HG03095 (cell line): ENCODE results near the gene SLC35F3.
"Not testable (repeated sequence)": the region's sequence is repeated elsewhere in the genome, so short reads cannot be mapped to it uniquely, and the experiment has no call there.

Experiments
- ATAC-seq: cut with Tn5 transposase; IDR thresholded peaks from one replicate; pipeline ENCODE4 v1.9.1; 2021; ENCODE audit warnings: moderate library complexity; ENCODE audit not compliant: unreplicated experiment

Gene SLC35F3

GRCh38 chr1:234176000-234176399 lies 271.5 kb downstream of the SLC35F3 start:
- no peak for ATAC-seq

GRCh38 chr1:234176847-234177246 lies 272.4 kb downstream of the SLC35F3 start:
- not testable (repeated sequence) for ATAC-seq

- no peak for ATAC-seq
Observed at GRCh38 chr1:234185438-234185837, 281.0 kb downstream of the SLC35F3 start.

GRCh38 chr1:234186037-234186688 lies 281.7 kb downstream of the SLC35F3 start:
- ATAC-seq = no peak

GRCh38 chr1:234188454-234188792 lies 283.9 kb downstream of the SLC35F3 start:
- ATAC-seq = no peak

GRCh38 chr1:234197839-234198238 lies 293.4 kb downstream of the SLC35F3 start:
- ATAC-seq = no peak

GRCh38 chr1:234199476-234200127 lies 295.1 kb downstream of the SLC35F3 start:
- no peak for ATAC-seq

DNA sequence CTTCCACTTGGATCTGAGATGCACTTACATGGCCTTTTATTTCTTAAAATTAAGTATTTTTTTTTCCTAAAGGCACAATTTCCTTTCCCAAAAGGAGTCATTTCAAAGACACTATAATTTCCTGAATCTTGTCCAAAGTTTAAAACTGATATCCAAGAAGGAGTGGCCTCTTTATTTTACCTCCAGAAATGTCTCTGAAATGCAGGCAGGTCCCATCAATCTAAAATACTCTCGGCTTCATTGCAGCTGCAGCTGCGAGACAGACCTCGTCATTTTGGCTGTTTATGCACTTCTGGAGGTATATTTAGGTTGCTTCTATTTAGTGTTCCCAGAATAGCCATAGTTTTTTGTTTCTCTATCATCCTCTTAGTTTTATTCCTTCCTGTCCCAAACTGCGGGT lies 296.1 kb downstream of the SLC35F3 start:
- ATAC-seq = no peak

GRCh38 chr1:234201600-234201999 lies 297.1 kb downstream of the SLC35F3 start:
- no peak for ATAC-seq

GRCh38 chr1:234205966-234206365 lies 301.5 kb downstream of the SLC35F3 start:
- no peak for ATAC-seq

DNA sequence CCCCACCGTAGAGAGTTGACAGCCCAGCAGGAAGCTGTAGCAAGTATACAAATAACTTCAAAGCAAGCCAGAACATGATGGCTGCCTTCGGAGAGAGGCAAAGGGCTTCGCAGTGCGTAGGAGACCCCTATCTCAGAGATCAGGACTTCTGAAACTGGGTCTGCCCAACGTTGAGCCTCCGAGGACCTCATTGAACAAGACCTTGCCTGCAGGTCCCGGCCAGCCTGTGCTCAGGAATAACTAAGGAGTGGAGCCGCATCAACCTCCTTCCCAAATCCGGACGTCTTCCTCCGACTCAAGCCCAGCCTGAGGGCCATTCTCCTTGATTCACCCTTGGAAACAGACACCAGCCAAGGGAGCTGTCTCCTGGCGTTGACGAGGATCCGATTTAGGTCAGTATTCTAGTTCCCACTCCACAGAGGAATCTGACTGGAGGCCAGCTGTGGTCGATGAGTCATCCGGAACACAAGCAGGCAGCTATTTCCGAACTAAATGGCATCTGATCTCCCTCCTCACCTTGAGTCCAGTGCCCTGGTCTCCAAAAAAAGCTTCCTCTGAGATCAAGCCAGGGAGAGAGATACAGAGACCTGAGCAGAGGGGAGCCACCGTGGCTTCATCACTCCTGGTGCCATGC lies 302.3 kb downstream of the SLC35F3 start:
- no peak for ATAC-seq

DNA sequence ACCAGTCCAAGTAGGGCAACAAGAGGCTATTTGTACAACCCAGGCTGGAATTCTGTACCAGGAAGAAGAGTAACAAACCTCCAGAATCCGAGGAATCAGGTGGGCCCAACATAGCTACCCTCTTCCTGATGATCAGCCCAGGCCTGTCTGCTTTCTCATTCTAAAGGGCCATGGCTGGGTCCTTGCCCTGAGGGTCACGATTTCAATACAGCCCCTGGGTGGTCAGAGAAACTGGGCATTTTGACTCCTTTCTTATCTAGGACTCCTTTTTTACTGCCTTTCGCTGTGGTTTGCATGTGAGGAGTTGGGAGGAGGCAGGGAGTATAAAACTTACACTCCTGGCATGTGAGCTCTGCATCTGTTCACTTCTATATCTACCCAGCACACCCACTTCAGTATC lies 303.9 kb downstream of the SLC35F3 start:
- no peak for ATAC-seq

DNA sequence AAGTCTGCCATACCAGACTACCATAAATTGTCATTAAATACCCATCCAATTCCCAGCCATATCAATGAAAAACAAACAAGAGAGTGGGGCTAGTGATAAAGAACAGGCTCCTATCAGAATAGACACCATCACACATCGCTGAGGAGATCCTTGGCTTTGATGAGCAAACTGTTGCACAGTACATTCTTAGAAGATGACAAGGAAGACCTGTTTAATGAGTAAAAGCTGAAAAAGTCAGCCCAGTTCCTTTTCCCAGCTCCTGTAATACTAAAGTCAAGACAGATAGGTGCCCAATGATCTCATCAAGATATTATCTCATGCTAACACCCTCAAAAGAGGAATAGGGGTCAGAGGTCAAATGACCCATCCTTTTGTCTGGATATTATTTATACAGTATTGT lies 304.3 kb downstream of the SLC35F3 start:
- no peak for ATAC-seq

GRCh38 chr1:234210429-234210828 lies 306.0 kb downstream of the SLC35F3 start:
- ATAC-seq = not testable (repeated sequence)

DNA sequence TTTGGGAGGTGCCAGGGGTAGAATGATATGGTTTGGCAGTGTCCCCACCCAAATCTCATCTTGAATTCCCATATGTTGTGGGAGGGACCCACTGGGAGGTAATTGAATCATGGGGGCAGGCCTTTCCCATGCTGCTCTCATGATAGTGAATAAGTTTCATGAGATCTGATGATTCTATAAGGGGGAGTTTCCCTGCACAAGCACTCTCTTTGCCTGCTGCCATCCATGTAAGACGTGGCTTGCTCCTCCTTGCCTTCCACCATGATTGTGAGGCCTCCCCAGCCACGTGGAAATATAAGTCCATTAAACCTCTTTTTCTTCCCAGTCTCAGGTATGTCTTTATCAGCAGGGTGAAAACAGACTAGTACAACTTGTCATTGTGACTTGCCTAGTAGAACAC lies 307.4 kb downstream of the SLC35F3 start:
- not testable (repeated sequence) for ATAC-seq

GRCh38 chr1:234212764-234213657 lies 308.5 kb downstream of the SLC35F3 start:
- ATAC-seq = peak; percentile 63

GRCh38 chr1:234213658-234214128 lies 309.2 kb downstream of the SLC35F3 start:
- no peak for ATAC-seq

- no peak for ATAC-seq
Observed at GRCh38 chr1:234214129-234214910, 309.8 kb downstream of the SLC35F3 start.

GRCh38 chr1:234214911-234215892 lies 310.7 kb downstream of the SLC35F3 start:
- ATAC-seq = no peak
